ENCODE data around the gene TBX6.
A peak's percentile ranks its signal among the peaks of the same experiment; 100 is the strongest.
"Not testable (repeated sequence)": the region's sequence is repeated elsewhere in the genome, so short reads cannot be mapped to it uniquely, and the experiment has no call there.

Gene TBX6

DNA sequence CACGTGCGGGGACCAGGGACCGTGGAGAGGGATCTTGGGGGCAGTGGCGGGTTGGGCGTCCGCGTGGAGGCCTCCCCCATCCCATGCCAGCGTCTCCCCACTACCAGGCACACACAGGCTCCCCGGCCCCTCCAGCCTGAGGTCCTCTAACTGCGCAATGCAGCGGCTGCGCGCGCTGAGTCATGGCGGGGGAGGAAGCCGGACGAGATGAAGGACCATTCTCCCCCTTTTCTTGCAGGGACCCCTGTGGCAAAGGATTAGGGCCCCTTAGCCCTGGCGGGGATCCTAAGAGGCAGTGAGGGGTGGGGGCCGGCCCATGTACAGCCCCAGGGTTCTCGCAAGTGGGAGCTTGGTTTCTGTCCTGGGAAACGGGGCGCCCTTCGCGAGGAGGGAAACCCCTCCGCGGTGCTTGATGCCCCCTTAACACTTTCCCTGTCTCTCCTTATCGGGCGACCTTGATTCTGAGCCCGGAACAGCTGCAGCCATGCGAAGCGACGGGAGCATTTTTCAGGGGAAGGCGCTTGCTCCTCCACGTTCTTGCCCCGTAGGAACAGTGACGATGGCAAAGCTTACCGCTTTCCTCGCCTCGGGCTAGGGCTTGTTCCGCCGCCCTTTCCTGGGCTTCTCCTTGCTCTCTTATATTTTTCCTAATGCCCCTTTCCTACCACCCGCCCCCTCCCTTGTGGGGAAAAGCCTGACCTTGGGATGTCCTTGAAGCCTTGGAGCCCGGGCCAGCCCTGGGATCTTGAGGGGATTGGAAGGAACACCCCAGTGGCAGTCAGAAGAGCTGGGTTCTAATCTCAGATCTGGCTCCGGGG lies 25.6 kb downstream of the TBX6 start:
- no peak for DNase-seq

GRCh38 chr16:30065102-30065942 lies 26.4 kb downstream of the TBX6 start, which contains the start of gene ALDOA:
ALDOA (plus strand) TSS chr16:30065760; CDS start chr16:30066898, 1,138 bp downstream.
- DNase-seq: peak; percentile 85

DNA sequence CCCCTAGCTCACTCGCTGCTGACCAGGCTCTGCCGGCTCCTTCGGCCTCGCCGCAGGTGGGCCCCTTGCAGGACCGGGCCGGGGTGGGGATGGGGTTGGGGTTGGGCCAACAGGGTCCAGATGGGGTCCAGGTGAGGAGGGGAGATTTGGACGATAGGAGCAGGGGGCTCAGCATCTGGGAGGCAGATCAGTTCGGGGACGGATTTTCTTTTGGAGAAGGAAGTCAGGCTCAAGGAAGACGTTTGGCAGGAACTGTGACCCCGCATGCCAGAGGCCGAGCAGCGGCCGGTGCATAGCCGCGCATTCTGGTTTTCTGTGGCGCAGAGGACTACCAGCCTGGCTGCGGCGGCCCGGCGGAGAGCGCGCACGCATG lies 27.0 kb downstream of the TBX6 start:
- DNase-seq: no peak

- DNase-seq: no peak
Observed at GRCh38 chr16:30063893-30064728, 27.6 kb downstream of the TBX6 start.

GRCh38 chr16:30063278-30063892 lies 28.3 kb downstream of the TBX6 start:
- DNase-seq: no peak

DNA sequence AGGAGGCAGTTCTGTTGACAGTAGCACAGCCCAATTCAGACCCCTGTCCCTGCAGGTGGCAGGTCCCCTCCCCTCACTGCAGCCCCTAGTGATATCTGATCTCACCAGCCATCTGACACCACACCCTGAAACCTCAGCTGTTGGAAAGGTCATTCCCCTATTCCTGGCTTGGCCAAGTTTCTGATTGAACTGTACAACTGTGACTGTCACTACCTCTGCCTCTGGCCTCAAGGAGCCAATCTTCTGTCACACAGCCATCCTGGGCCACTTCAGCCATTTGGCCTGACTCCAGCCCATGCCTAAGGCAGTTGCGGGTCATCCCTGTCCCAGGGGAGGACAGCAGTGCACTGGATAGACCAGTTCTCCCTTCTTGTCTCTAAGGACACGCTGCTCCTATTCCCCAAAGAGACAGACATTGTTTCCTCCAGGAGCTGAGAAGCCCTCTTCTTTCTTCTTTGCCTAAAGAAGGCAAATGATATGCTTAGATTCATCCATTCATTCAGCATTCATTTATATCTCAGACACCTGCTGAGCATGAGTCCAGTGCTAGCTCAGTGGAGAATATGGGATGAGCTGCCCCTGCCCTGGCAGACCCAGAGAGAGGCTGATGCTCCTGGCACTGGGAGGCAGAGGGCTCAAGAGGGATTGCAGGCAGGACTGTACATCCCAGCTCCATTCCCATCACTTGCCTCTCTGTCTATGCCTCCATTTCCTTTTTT lies 30.7 kb downstream of the TBX6 start:
- no peak for DNase-seq

GRCh38 chr16:30060346-30060745 lies 31.4 kb downstream of the TBX6 start:
- no peak for DNase-seq

DNA sequence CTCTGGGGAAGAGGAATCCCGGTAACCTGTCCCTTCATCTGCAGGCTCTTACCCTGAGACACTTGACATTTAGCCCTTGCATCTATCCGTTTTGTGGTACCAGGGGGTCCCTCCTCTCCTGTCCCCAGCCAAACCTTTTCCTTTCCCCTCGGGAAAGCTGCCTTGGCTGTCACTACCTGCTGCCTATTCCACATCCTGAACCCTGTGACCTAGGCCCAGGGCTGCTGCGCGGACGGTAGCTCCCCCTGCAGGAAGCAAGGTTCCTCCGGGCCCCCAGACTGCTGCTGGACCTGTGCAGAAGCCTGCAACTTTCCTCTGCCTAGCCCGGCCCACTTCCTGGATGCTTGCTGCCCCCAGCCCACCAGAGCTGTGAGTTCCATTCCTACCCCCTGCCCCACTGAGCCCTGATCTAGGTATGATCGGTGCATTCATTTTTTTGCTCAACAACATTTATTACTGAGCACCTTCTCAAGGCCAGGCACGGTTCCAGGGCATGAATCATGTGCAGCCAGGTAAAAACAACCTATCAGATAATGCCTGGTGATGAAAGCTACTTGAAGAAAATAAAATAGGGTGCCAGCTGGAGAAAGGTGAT lies 36.7 kb downstream of the TBX6 start:
- DNase-seq: no peak

- no peak for DNase-seq
Observed at GRCh38 chr16:30054451-30054850, 37.3 kb downstream of the TBX6 start.

- DNase-seq: no peak
Observed at GRCh38 chr16:30053376-30054015, 38.2 kb downstream of the TBX6 start.

DNA sequence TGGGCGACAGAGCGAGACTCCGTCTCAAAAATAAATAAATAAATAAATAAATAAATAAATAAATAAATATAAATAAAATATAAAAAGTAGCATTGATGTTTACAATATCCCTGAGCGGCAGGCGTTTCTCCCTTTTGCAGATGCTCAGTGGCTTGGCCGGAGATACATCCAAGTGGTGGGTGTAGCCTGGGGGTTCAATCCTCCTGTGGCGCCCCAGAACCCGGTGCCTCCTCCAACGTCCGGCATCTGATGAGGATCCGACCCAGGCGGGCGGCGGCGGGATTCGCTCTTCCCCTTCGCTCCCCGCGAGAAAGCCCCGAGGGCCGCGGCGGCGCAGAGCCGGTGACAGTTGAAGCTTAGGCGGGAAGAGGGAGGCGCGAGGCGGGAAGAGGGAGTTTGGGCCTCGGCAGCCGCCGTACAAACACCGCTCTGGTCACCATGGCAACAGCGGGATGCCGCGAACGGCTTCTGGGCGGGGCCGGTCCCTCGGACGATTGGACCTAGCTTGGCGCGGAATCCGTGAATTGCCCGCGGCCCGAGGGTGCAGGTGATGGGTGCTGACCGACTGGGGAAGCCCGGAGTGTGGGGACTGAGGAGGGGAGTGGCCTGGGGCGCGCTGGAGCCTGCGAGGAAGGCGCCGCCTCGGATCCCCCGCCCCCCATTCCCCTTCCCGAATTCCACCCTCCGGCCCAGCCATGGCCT lies 38.9 kb downstream of the TBX6 start:
- no peak for DNase-seq

- no peak for DNase-seq
Observed at GRCh38 chr16:30051518-30051917, 40.2 kb downstream of the TBX6 start.

GRCh38 chr16:30049871-30050270 lies 41.9 kb downstream of the TBX6 start:
- DNase-seq: no peak

GRCh38 chr16:30046588-30046987 lies 45.1 kb downstream of the TBX6 start:
- no peak for DNase-seq

DNA sequence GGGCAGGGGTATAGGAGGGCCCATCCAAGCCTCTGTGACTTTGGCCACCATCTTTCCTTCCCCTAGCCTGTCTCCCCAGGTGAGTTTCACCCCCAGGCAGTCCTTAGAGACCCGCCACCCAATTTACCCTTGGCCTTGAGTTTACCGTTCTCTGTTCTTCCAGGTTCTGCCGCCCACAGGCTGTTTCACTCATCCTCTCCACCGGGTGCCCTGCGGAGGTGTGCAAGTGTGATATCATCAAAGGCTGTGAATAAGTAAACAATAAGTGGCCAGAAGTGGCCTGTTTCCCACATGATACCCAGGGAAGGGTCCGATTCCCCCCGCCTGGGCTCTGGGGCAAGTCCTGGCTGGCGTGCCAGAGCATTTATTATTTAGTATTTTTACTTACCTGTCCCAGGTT lies 45.5 kb downstream of the TBX6 start:
- no peak for DNase-seq

DNA sequence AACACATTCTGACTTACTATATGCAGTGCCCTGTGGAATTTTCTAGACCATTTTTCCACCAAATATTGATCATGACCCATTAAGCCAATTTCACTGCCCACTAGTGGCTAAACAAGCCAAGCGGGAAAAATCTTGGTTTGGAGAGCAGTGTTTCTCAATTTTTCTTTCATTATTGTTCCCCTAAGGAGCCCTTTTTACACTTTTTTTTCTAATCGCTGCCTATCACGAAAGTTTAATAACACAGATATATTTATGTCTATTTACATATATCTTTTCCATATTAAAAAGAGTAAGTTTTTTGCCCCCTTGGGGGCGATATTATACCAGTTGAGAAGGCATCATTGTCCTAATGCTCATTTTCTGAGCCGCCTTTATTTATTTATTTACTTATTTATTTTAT lies 49.9 kb downstream of the TBX6 start:
- DNase-seq: no peak

DNA sequence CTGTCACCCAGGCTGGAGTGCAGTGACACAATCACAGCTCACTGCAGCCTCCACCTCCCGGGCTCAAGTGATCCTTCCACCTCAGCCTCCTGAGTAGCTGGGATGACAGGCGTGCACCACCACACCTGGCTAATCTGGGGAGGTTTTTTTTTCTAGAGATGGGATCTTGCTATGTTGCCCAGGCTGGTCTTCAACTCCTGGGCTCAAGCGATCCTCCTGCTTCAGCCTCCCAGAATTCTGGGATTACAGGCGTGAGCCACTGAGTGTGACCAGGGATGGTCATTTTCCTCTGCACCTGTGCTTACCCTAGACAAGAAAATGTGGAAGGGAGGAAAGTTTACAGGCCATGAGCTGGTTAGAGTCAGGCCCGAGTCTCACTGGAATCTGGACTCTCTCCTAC lies 51.0 kb downstream of the TBX6 start:
- not testable (repeated sequence) for DNase-seq

- DNase-seq: no peak
Observed at GRCh38 chr16:30040221-30040620, 51.5 kb downstream of the TBX6 start.

All from SIG-M5 (cell line).